PC-3 (cell line): Measurements from ENCODE around the gene MS4A7. TPM values are rescaled to one million over a fixed set of nuclear protein-coding genes. Genes with fewer than 3 reads are reported as not detected.

ENCODE experiments used
- ATAC-seq: fragments of 200-7000 bp; cut with Tn5 transposase; 2 replicates; pipeline ENCODE4 v1.9.1; 2020; ENCODE audit warnings: mild to moderate bottlenecking, moderate library complexity
- BruUV-seq: library from RNA; stranded (reverse); fragments of 400-500 nt; replicated peaks from 2 replicates; lab custom pipeline; 2021; lab: Mats Ljungman, UMichigan
- CTCF ChIA-PET: fragments of 300-600 bp; sonication (Branson Sonifier 250); formaldehyde crosslinking; loops from one replicate; lab custom pipeline; 2022; ENCODE audit warnings: antibody characterized with exemption; lab: Charles Lee
- POLR2A ChIA-PET: fragments of 300-600 bp; sonication (Branson Sonifier 250); formaldehyde crosslinking; loops from one replicate; lab custom pipeline; 2022; ENCODE audit warnings: antibody characterized with exemption; ENCODE audit not compliant: unreplicated experiment; lab: Charles Lee
- DNase-seq: peaks from one replicate; pipeline ENCODE4 v3.0.0-alpha.2; 2015
- H2AFZ ChIP-seq: fragments of 300-600 bp; sonication (generic); 2 replicates; pipeline ENCODE4 v1.6.0; 2016; ENCODE audit warnings: antibody characterized with exemption, low read length
- H3F3A ChIP-seq: fragments of 300-600 bp; sonication (generic); one replicate; pipeline ENCODE4 v1.6.0; 2017; ENCODE audit warnings: antibody characterized with exemption, low read length, control low read depth, mild to moderate bottlenecking; ENCODE audit not compliant: unreplicated experiment
- H3K27ac ChIP-seq: fragments of 300-600 bp; sonication (generic); 2 replicates; pipeline ENCODE4 v1.5.1; 2016; ENCODE audit warnings: mild to moderate bottlenecking, low read length
- H3K27me3 ChIP-seq: fragments of 300-600 bp; sonication (generic); 2 replicates; pipeline ENCODE4 v1.6.1; 2016; ENCODE audit warnings: low read length, mixed read lengths
- H3K36me3 ChIP-seq: fragments of 300-600 bp; sonication (generic); 2 replicates; pipeline ENCODE4 v1.6.1; 2016; ENCODE audit warnings: low read depth, mixed run types, low read length, mixed read lengths
- H3K4me1 ChIP-seq: fragments of 300-600 bp; sonication (generic); 2 replicates; pipeline ENCODE4 v1.5.1; 2016; ENCODE audit warnings: low read length; ENCODE audit not compliant: insufficient read depth
- H3K4me2 ChIP-seq: fragments of 300-600 bp; sonication (generic); 2 replicates; pipeline ENCODE4 v1.6.0; 2016; ENCODE audit warnings: low read length
- H3K4me3 ChIP-seq: fragments of 300-600 bp; sonication (generic); 2 replicates; pipeline ENCODE4 v1.5.1; 2016; ENCODE audit warnings: mild to moderate bottlenecking, low read length, mixed read lengths
- H3K79me2 ChIP-seq: fragments of 300-600 bp; sonication (generic); 2 replicates; pipeline ENCODE4 v1.6.1; 2017; ENCODE audit warnings: low read length, mixed read lengths
- H3K9ac ChIP-seq: fragments of 300-600 bp; sonication (generic); 2 replicates; pipeline ENCODE4 v1.6.0; 2016; ENCODE audit warnings: mild to moderate bottlenecking, low read length
- H3K9me2 ChIP-seq: fragments of 300-600 bp; sonication (generic); replicated peaks from 2 replicates; pipeline ENCODE4 v1.6.1; 2016; ENCODE audit warnings: mixed run types, low read length, mixed read lengths
- H3K9me3 ChIP-seq: fragments of 300-600 bp; sonication (generic); 2 replicates; pipeline ENCODE4 v1.6.1; 2016; ENCODE audit warnings: low read length, mixed read lengths
- H4K20me1 ChIP-seq: fragments of 300-600 bp; sonication (generic); 2 replicates; pipeline ENCODE4 v1.6.1; 2016; ENCODE audit warnings: low read length, mixed read lengths
- EZH2 ChIP-seq: fragments of 300-600 bp; sonication (generic); IDR thresholded peaks from one replicate; pipeline ENCODE4 v1.6.1; 2017; ENCODE audit warnings: antibody characterized with exemption, mild to moderate bottlenecking, low read length; ENCODE audit not compliant: unreplicated experiment
- EZH2phosphoT487 ChIP-seq: fragments of 300-600 bp; sonication (generic); IDR thresholded peaks from 2 replicates; pipeline ENCODE4 v1.6.1; 2018; ENCODE audit warnings: mild to moderate bottlenecking, antibody characterized with exemption, low read length, borderline replicate concordance
- intact Hi-C: fragments of 100-400 bp; cut with micrococcal nuclease; formaldehyde crosslinking; loops from 2 replicates; pipeline ENCODE4 v1.9.0; 2023
- total RNA-seq: library from RNA; depleted of rRNA; stranded (reverse); fragments of >200 nt; gene quantifications from 2 replicates; pipeline ENCODE4 v1.2.3, GENCODE V29; 2014
- TF ChIP-seq, protein P1 (sequence below): fragments of 300-600 bp; sonication (generic); conservative IDR thresholded peaks from 2 replicates; pipeline ENCODE4 v1.5.1; 2017; ENCODE audit warnings: antibody characterized with exemption, low read depth, mild to moderate bottlenecking, low read length

The MS4A7 gene
- total RNA-seq, 1 experiment from 2014 or later: 2.1 TPM

DNA sequence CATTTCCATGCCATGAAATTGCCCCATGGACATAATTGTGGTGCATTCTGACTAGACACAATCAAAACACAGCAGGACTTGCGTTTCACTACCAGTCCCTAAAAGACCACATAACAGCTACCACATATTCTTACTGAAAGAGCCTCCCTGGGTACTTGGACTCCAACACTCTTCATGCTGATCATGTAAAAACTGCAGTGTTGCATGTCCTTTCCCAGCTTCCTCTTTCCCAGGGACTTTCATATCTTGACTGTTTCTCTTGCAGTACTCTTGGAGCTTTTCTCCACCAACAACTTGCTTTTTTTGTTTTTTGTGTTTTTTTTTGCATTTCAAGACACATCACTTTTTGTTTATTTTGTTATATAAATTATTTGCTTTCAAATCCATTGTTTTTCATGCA is 28.3 kb upstream of the MS4A7 start:
- Histone ChIP-seq H3K36me3 (no peaks in the 10 kb centered on the region), H3K4me3 (no peak overlapping the region), H2AFZ (no peak overlapping the region), H3K79me2 (no peaks in the 10 kb centered on the region), H3K4me1 (no peaks in the 10 kb centered on the region), H3K9ac (no peak overlapping the region), H4K20me1 (no peaks in the 10 kb centered on the region), H3K27ac (no peak overlapping the region), H3K9me2 (no peaks in the 10 kb centered on the region), H3F3A (no peaks in the 10 kb centered on the region), H3K4me2 (no peak overlapping the region), H3K9me3 (no peaks in the 10 kb centered on the region), H3K27me3 (peaks cover 49% of the 10 kb centered on the region)
- no TSS peak for BruUV-seq
- ChIA-PET CTCF (no interaction called here), POLR2A (no interaction called here)
- ATAC-seq (no peak), DNase-seq (no peak)
- TF ChIP-seq, protein P1, sequence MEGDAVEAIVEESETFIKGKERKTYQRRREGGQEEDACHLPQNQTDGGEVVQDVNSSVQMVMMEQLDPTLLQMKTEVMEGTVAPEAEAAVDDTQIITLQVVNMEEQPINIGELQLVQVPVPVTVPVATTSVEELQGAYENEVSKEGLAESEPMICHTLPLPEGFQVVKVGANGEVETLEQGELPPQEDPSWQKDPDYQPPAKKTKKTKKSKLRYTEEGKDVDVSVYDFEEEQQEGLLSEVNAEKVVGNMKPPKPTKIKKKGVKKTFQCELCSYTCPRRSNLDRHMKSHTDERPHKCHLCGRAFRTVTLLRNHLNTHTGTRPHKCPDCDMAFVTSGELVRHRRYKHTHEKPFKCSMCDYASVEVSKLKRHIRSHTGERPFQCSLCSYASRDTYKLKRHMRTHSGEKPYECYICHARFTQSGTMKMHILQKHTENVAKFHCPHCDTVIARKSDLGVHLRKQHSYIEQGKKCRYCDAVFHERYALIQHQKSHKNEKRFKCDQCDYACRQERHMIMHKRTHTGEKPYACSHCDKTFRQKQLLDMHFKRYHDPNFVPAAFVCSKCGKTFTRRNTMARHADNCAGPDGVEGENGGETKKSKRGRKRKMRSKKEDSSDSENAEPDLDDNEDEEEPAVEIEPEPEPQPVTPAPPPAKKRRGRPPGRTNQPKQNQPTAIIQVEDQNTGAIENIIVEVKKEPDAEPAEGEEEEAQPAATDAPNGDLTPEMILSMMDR: no peak
- TF ChIP-seq EZH2phosphoT487: no peak
- TF ChIP-seq EZH2: no peak
- intact Hi-C loops: no loop called here

DNA sequence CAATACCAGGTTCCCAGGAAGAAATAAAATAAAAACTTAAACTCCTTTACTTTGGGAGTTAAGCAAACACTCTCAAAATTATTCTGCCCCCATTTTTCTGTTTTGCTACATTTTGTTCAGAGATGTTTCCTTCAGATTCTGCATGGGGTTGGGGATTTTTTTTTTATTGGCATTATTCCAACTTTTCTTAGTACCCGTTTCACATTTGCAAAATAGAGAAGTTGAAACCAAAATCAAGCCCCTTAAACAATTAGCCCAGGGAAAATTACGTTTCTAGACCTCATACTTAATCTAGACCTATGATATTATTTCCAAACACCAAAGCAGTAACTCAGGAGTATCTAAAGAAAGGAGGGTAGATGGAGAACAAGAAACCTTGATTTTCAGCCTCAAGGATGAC is 20.6 kb upstream of the MS4A7 start:
- Histone ChIP-seq H4K20me1 (no peaks in the 10 kb centered on the region), H3K4me1 (no peaks in the 10 kb centered on the region), H3K36me3 (no peaks in the 10 kb centered on the region), H3F3A (no peaks in the 10 kb centered on the region), H3K27ac (no peak overlapping the region), H3K9me3 (no peaks in the 10 kb centered on the region), H3K4me3 (no peak overlapping the region), H2AFZ (no peak overlapping the region), H3K9me2 (no peaks in the 10 kb centered on the region), H3K4me2 (no peak overlapping the region), H3K79me2 (no peaks in the 10 kb centered on the region), H3K27me3 (no peaks in the 10 kb centered on the region), H3K9ac (no peak overlapping the region)
- POLR2A ChIA-PET: no interaction called here
- intact Hi-C loops: no loop called here
- ATAC-seq (no peak), DNase-seq (no peak)
- BruUV-seq: no TSS peak
- TF ChIP-seq, protein P1: no peak
- TF ChIP-seq EZH2: no peak
- TF ChIP-seq EZH2phosphoT487: no peak
- CTCF ChIA-PET: no interaction called here

DNA sequence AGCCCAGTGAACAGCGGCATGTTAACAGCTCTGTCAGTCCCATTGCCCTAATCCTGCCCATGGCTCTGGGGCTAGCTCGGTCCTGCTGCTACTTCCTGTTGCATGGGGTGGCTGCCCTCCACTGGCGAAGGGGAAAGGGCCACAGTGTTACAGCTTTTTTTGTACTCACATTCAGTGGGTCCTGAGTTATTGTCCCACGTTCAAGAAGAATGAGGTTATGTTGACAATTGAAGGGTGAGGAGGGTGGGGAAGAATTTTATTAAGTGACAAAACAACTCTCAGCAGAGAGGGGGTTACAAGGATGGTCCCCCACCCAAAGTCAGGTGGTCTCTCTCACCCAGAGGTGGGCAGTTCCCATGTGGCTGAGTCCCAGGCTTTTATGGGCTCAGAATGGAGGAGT is 17.7 kb upstream of the MS4A7 start:
- no TSS peak for BruUV-seq
- DNase-seq: no peak
- ChIA-PET POLR2A (no interaction called here), CTCF (no interaction called here)
- intact Hi-C loops: no loop called here
- Histone ChIP-seq H3K27me3 (peaks cover 9% of the 10 kb centered on the region; the same call in 1 of the 2 replicates), H3K4me1 (no peaks in the 10 kb centered on the region; the same call in 1 of the 2 replicates), H3K79me2 (no peaks in the 10 kb centered on the region), H3K9me3 (no peaks in the 10 kb centered on the region), H3K27ac (no peak overlapping the region), H3K36me3 (no peaks in the 10 kb centered on the region), H3K4me2 (no peak overlapping the region), H3F3A (no peaks in the 10 kb centered on the region), H3K4me3 (no peak overlapping the region), H2AFZ (no peak overlapping the region), H3K9ac (no peak overlapping the region), H3K9me2 (no peaks in the 10 kb centered on the region), H4K20me1 (no peaks in the 10 kb centered on the region)
- no peak for ATAC-seq
- TF ChIP-seq EZH2 (no peak), EZH2phosphoT487 (no peak)
- TF ChIP-seq, protein P1: no peak
